NCI-H510A treated with DMSO at 0.1 percent for 48 hours (cell line): Measurements from ENCODE around the gene AGBL2.

Experiments used
- DNase-seq: peaks from one replicate; lab custom pipeline; 2025; lab: John Stamatoyannopoulos, UW

Gene AGBL2

GRCh38 chr11:47626234-47626633, 88.9 kb downstream of the AGBL2 start:
- DNase-seq, result no peak

- no peak for DNase-seq
Measured at GRCh38 chr11:47620836-47621378, 94.3 kb downstream of the AGBL2 start.

- DNase-seq, result no peak
Measured at GRCh38 chr11:47617417-47617809, 97.8 kb downstream of the AGBL2 start.

- no peak for DNase-seq
Measured at GRCh38 chr11:47616726-47617416, 98.3 kb downstream of the AGBL2 start.

GRCh38 chr11:47615249-47615648, 99.9 kb downstream of the AGBL2 start:
- DNase-seq, result no peak

GRCh38 chr11:47611348-47611794, 103.8 kb downstream of the AGBL2 start:
- no peak for DNase-seq

- DNase-seq, result no peak
Measured at GRCh38 chr11:47609675-47610074, 105.5 kb downstream of the AGBL2 start.
